K562 (cell line): Measurements from ENCODE around the gene RDH5. TPM values are rescaled to one million over a fixed set of nuclear protein-coding genes. Genes with fewer than 3 reads are reported as not detected.

Source experiments
- ATF6 ChIP-seq: sonication (generic); formaldehyde crosslinking; IDR thresholded peaks from 2 replicates; pipeline ENCODE4 v1.4.0; 2020; ENCODE audit warnings: mild to moderate bottlenecking, missing genetic modification reagents
- BRCA1 ChIP-seq, 2 experiments: fragments of 450-650 bp in 1 of 2; sonication (generic) in 1 of 2; formaldehyde crosslinking in 1 of 2; IDR thresholded peaks; 2 replicates each; pipeline versions ENCODE4 v1.5.0 to v1.6.1; 2017 to 2020; ENCODE audit warnings: mild to moderate bottlenecking in 1 of 2, missing genetic modification reagents in 1 of 2
- ETS1 ChIP-seq: conservative IDR thresholded peaks from 2 replicates; pipeline ENCODE4 v1.6.1; 2011; ENCODE audit warnings: low read depth, mild to moderate bottlenecking, low read length; ENCODE audit not compliant: control insufficient read depth
- ETS2 ChIP-seq: IDR thresholded peaks from 2 replicates; pipeline ENCODE4 v1.6.1; 2016; ENCODE audit warnings: borderline replicate concordance, missing genetic modification characterization, mild to moderate bottlenecking, moderate library complexity, missing compliant biosample characterization; ENCODE audit not compliant: poor library complexity, severe bottlenecking
- GMEB1 ChIP-seq: fragments of 250-450 bp; sonication (Bioruptor Pico); IDR thresholded peaks from 2 replicates; pipeline ENCODE4 v1.4.0; 2020; ENCODE audit warnings: mild to moderate bottlenecking
- HNRNPK ChIP-seq: fragments of 200-400 bp; formaldehyde crosslinking; IDR thresholded peaks from one replicate; pipeline ENCODE4 v1.6.1; 2018; ENCODE audit warnings: mild to moderate bottlenecking, low read depth, low read length; ENCODE audit not compliant: poor library complexity, severe bottlenecking
- NCOA4 ChIP-seq: fragments of 450-650 bp; IDR thresholded peaks from 2 replicates; pipeline ENCODE4 v1.6.1; 2018; ENCODE audit warnings: mild to moderate bottlenecking; ENCODE audit not compliant: partially characterized antibody
- NELFE ChIP-seq: IDR thresholded peaks from 2 replicates; pipeline ENCODE4 v1.6.1; 2011; ENCODE audit warnings: mild to moderate bottlenecking; ENCODE audit not compliant: insufficient read depth, insufficient read length
- NUFIP1 ChIP-seq: fragments of 450-650 bp; IDR thresholded peaks from 2 replicates; pipeline ENCODE4 v1.6.1; 2018; ENCODE audit not compliant: partially characterized antibody
- RBM25 ChIP-seq: fragments of 200-400 bp; formaldehyde crosslinking; IDR thresholded peaks from 2 replicates; pipeline ENCODE4 v1.6.1; 2018; ENCODE audit warnings: low read length, low read depth, moderate library complexity; ENCODE audit not compliant: severe bottlenecking
- TCF7L2 ChIP-seq: fragments of 150-350 bp; IDR thresholded peaks from 2 replicates; pipeline ENCODE4 v1.6.1; 2016; ENCODE audit warnings: low read depth, mild to moderate bottlenecking, low read length, moderate library complexity
- THAP7 ChIP-seq: fragments of 250-450 bp; sonication (Bioruptor Pico); IDR thresholded peaks from 2 replicates; pipeline ENCODE4 v1.5.0; 2021
- THRAP3 ChIP-seq: fragments of 450-650 bp; IDR thresholded peaks from 2 replicates; pipeline ENCODE4 v1.6.1; 2016; ENCODE audit warnings: mild to moderate bottlenecking, inconsistent platforms, borderline replicate concordance
- ZNF165 ChIP-seq: fragments of 250-450 bp; sonication (Bioruptor Pico); IDR thresholded peaks from 2 replicates; pipeline ENCODE4 v1.4.0; 2020; ENCODE audit warnings: borderline replicate concordance
- ZNF444 ChIP-seq: fragments of 250-450 bp; sonication (Bioruptor Pico); IDR thresholded peaks from 2 replicates; pipeline ENCODE4 v1.4.0; 2020; ENCODE audit warnings: mild to moderate bottlenecking, moderate library complexity
- polyA plus RNA-seq, 8 experiments: library from polyadenylated mRNA; depleted of rRNA in 4 of 8; stranded (reverse) in 5 of 8; unstranded in 3 of 8; fragments of >200 nt; fragmentation: Nextera tagmentation in 2 of 8; fragmentation: Illumina TruSeq in 1 of 8; extraction: Ambion mirVana in 2 of 8; extraction: Trizol in 1 of 8; gene quantifications; 2 replicates each; pipeline versions ENCODE4 v1.2.1 to v1.2.3, GENCODE V29; 2011 to 2014; ENCODE audit warnings: inconsistent platforms in 1 of 8, missing spikeins in 1 of 8
- total RNA-seq, 7 experiments: library from RNA; depleted of rRNA in 6 of 7; stranded (reverse); fragments of >200 nt in 6 of 7; fragmentation: Illumina TruSeq in 2 of 7; extraction: Trizol in 2 of 7; gene quantifications; 2 replicates each; pipeline versions ENCODE4 v1.2.1 to v1.2.3, GENCODE V29; 2011 to 2021; ENCODE audit warnings: low replicate concordance in 1 of 7
- TF ChIP-seq, protein P1 (sequence below): fragments of 250-450 bp; sonication (Bioruptor Pico); IDR thresholded peaks from 2 replicates; pipeline ENCODE4 v1.4.0; 2020

Gene RDH5
- total and polyA plus RNA-seq, 9 of the 15 experiments (the other 6 are each of a cell fraction or from before 2014, with no cell fraction given): 0.28 to 2.0 (median 1.1) TPM; not detected in 1

DNA sequence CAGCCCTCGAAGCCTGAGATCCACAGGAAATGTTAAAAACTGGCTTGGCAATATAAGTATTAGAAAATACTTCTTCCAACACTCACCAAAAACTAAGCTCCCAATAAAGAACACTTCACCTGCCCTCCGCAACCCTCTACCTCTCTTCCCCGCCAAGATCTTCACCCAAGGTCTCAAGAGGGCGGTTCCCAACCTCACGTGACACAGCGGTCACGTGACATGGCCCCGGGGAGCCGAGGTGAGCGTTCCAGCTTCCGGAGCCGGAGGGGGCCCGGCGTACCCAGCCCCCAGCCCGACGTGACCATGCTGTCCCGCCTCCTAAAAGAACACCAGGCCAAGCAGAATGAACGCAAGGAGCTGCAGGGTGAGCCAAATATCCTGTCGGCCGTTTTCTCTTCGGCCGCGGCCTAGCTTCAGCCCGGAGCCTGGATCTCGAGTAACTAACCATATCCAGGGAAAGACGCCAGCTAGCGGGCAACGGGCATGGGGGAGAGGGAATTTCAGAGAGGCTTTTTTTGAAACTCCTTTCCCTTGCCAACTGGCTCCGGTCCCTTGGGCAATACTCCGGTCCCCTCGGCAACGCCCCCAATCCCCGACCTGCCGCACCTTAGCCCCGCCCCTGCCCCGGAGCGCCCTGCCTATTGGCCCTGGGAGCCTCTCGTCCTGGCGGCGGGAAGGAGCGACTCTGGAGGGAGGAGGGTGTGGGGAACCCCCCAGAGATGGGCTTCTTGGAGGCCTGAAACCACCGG lies 4.2 kb upstream of the RDH5 start, which contains the start of gene BLOC1S1 (continued):
- no peak for TF ChIP-seq BRCA1 (IDR thresholded peaks at IDR 0.05)
- TF ChIP-seq BRCA1 (CRISPR knock-in tag; IDR thresholded peaks at IDR 0.05): no peak
- no peak for TF ChIP-seq ETS2
- TF ChIP-seq TCF7L2: no peak
- no peak for TF ChIP-seq THRAP3
- no peak; the same call in 1 of the 2 replicates for TF ChIP-seq ZNF165 (CRISPR knock-in tag)
- peak; percentile 55; the same call in 1 of the 2 replicates for TF ChIP-seq GMEB1 (CRISPR knock-in tag)
- TF ChIP-seq NCOA4: no peak
- no peak for TF ChIP-seq HNRNPK
- no peak for TF ChIP-seq ZNF444 (CRISPR knock-in tag)
- TF ChIP-seq NELFE: no peak
- TF ChIP-seq RBM25: no peak
- TF ChIP-seq ATF6 (CRISPR knock-in tag): no peak
- peak; percentile 95 for TF ChIP-seq ETS1
- TF ChIP-seq THAP7 (CRISPR knock-in tag): no peak
- TF ChIP-seq NUFIP1: no peak
- TF ChIP-seq, protein P1, sequence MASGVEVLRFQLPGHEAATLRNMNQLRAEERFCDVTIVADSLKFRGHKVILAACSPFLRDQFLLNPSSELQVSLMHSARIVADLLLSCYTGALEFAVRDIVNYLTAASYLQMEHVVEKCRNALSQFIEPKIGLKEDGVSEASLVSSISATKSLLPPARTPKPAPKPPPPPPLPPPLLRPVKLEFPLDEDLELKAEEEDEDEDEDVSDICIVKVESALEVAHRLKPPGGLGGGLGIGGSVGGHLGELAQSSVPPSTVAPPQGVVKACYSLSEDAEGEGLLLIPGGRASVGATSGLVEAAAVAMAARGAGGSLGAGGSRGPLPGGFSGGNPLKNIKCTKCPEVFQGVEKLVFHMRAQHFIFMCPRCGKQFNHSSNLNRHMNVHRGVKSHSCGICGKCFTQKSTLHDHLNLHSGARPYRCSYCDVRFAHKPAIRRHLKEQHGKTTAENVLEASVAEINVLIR: no peak
